ENCODE results near the gene FAM193B.
A peak's percentile ranks its signal among the peaks of the same experiment; 100 is the strongest.
"Not testable (repeated sequence)": the region's sequence is repeated elsewhere in the genome, so short reads cannot be mapped to it uniquely, and the experiment has no call there.

FAM193B gene

GRCh38 chr5:177537389-177538361 is 16.7 kb downstream of the FAM193B start:
- no peak for DNase-seq (ENCODE audit: low read depth in 2 of 2)

GRCh38 chr5:177536386-177536785 is 18.0 kb downstream of the FAM193B start:
- DNase-seq (ENCODE audit: low read depth in 2 of 2) = no peak

GRCh38 chr5:177535125-177535524 is 19.2 kb downstream of the FAM193B start:
- DNase-seq (ENCODE audit: low read depth in 2 of 2) = no peak

- DNase-seq (ENCODE audit: low read depth in 2 of 2) = not testable (repeated sequence)
Observed at GRCh38 chr5:177534433-177534832, 19.9 kb downstream of the FAM193B start.

GRCh38 chr5:177531209-177531940 is 23.0 kb downstream of the FAM193B start:
- DNase-seq (ENCODE audit: low read depth in 2 of 2) = no peak

- no peak for DNase-seq (ENCODE audit: low read depth in 2 of 2)
Observed at GRCh38 chr5:177530638-177531037, 23.7 kb downstream of the FAM193B start.

- DNase-seq (ENCODE audit: low read depth in 2 of 2) = no peak
Observed at GRCh38 chr5:177529247-177530203, 24.8 kb downstream of the FAM193B start.

GRCh38 chr5:177528631-177529030 is 25.7 kb downstream of the FAM193B start:
- no peak for DNase-seq (ENCODE audit: low read depth in 2 of 2)

- DNase-seq (ENCODE audit: low read depth in 2 of 2) = no peak
Observed at GRCh38 chr5:177527595-177527994, 26.8 kb downstream of the FAM193B start.

GRCh38 chr5:177526791-177527190 is 27.6 kb downstream of the FAM193B start:
- DNase-seq (ENCODE audit: low read depth in 2 of 2) = no peak

- DNase-seq (ENCODE audit: low read depth in 2 of 2) = no peak
Observed at GRCh38 chr5:177526191-177526590, 28.2 kb downstream of the FAM193B start.

GRCh38 chr5:177524941-177525655 is 29.3 kb downstream of the FAM193B start:
- DNase-seq (ENCODE audit: low read depth in 2 of 2) = no peak

GRCh38 chr5:177524539-177524900 is 29.8 kb downstream of the FAM193B start:
- no peak for DNase-seq (ENCODE audit: low read depth in 2 of 2)

- DNase-seq (ENCODE audit: low read depth in 2 of 2) = no peak
Observed at GRCh38 chr5:177523711-177524538, 30.4 kb downstream of the FAM193B start.

- DNase-seq (ENCODE audit: low read depth in 2 of 2) = no peak
Observed at GRCh38 chr5:177520916-177521513, 33.3 kb downstream of the FAM193B start.

GRCh38 chr5:177520271-177520670 is 34.1 kb downstream of the FAM193B start:
- no peak for DNase-seq (ENCODE audit: low read depth in 2 of 2)

GRCh38 chr5:177519463-177520235 is 34.7 kb downstream of the FAM193B start:
- DNase-seq (ENCODE audit: low read depth in 2 of 2) = no peak

- peak; percentile 92 to 95 for DNase-seq (ENCODE audit: low read depth in 2 of 2)
Observed at GRCh38 chr5:177516601-177517568, 37.5 kb downstream of the FAM193B start, which contains the start of gene DDX41. Gene DDX41 (minus strand): TSS chr5:177516961. CDS start chr5:177516945, 16 bp downstream.

Data from stimulated activated CD4-positive, alpha-beta T cell treated with anti-CD3 and anti-CD28 coated beads, Interleukin-4, amount 100 ng/mL, for 48 hours (primary cell).